ENCODE measurements around the gene GFRA1.

The GFRA1 gene

GRCh38 chr10:116163333-116164131 lies 109.5 kb downstream of the GFRA1 start:
- no peak for DNase-seq (ENCODE audit: low read depth, low spot score)

- DNase-seq (ENCODE audit: low read depth, low spot score), result no peak
Measured at GRCh38 chr10:116162851-116163250, 110.2 kb downstream of the GFRA1 start.

GRCh38 chr10:116160271-116160670 lies 112.7 kb downstream of the GFRA1 start:
- no peak for DNase-seq (ENCODE audit: low read depth, low spot score)

GRCh38 chr10:116159197-116159596 lies 113.8 kb downstream of the GFRA1 start:
- DNase-seq (ENCODE audit: low read depth, low spot score), result no peak

- DNase-seq (ENCODE audit: low read depth, low spot score), result no peak
Measured at GRCh38 chr10:116158036-116158435, 115.0 kb downstream of the GFRA1 start.

- no peak for DNase-seq (ENCODE audit: low read depth, low spot score)
Measured at GRCh38 chr10:116157485-116157884, 115.5 kb downstream of the GFRA1 start.

GRCh38 chr10:116156819-116157218 lies 116.2 kb downstream of the GFRA1 start:
- DNase-seq (ENCODE audit: low read depth, low spot score), result no peak

GRCh38 chr10:116155191-116155590 lies 117.8 kb downstream of the GFRA1 start:
- DNase-seq (ENCODE audit: low read depth, low spot score), result no peak

- DNase-seq (ENCODE audit: low read depth, low spot score), result no peak
Measured at GRCh38 chr10:116154651-116155050, 118.4 kb downstream of the GFRA1 start.

GRCh38 chr10:116151076-116151475 lies 121.9 kb downstream of the GFRA1 start:
- no peak for DNase-seq (ENCODE audit: low read depth, low spot score)

- no peak for DNase-seq (ENCODE audit: low read depth, low spot score)
Measured at GRCh38 chr10:116150606-116151005, 122.4 kb downstream of the GFRA1 start.

- DNase-seq (ENCODE audit: low read depth, low spot score), result no peak
Measured at GRCh38 chr10:116147147-116147905, 125.7 kb downstream of the GFRA1 start.

- no peak for DNase-seq (ENCODE audit: low read depth, low spot score)
Measured at GRCh38 chr10:116146372-116147140, 126.5 kb downstream of the GFRA1 start.

GRCh38 chr10:116143673-116144222 lies 129.3 kb downstream of the GFRA1 start:
- no peak for DNase-seq (ENCODE audit: low read depth, low spot score)

- no peak for DNase-seq (ENCODE audit: low read depth, low spot score)
Measured at GRCh38 chr10:116141855-116142254, 131.2 kb downstream of the GFRA1 start.

- no peak for DNase-seq (ENCODE audit: low read depth, low spot score)
Measured at GRCh38 chr10:116141246-116141645, 131.8 kb downstream of the GFRA1 start.

- no peak for DNase-seq (ENCODE audit: low read depth, low spot score)
Measured at GRCh38 chr10:116139886-116140285, 133.1 kb downstream of the GFRA1 start.

- no peak for DNase-seq (ENCODE audit: low read depth, low spot score)
Measured at GRCh38 chr10:116138897-116139296, 134.1 kb downstream of the GFRA1 start.

- no peak for DNase-seq (ENCODE audit: low read depth, low spot score)
Measured at GRCh38 chr10:116136261-116136660, 136.7 kb downstream of the GFRA1 start.

- no peak for DNase-seq (ENCODE audit: low read depth, low spot score)
Measured at GRCh38 chr10:116134322-116134721, 138.7 kb downstream of the GFRA1 start.

GRCh38 chr10:116133634-116134033 lies 139.4 kb downstream of the GFRA1 start:
- no peak for DNase-seq (ENCODE audit: low read depth, low spot score)
